Cerebellar nuclear complex (tissue), 1 donor: ENCODE measurements around the gene TUBA4A.
"Not testable (repeated sequence)": the region's sequence is repeated elsewhere in the genome, so short reads cannot be mapped to it uniquely, and the experiment has no call there.

Experiments used
- DNase-seq, 2 experiments: peaks; one replicate each; lab custom pipeline; 2025; lab: John Stamatoyannopoulos, UW

The TUBA4A gene

GRCh38 chr2:219210886-219211362 lies 42.8 kb downstream of the TUBA4A start:
- no peak for DNase-seq

- no peak for DNase-seq
These were observed 43.4 kb downstream of the TUBA4A start for GRCh38 chr2:219210196-219210885.

GRCh38 chr2:219209236-219210195 lies 44.2 kb downstream of the TUBA4A start:
- no peak for DNase-seq

- DNase-seq: no peak
These were observed 45.6 kb downstream of the TUBA4A start for GRCh38 chr2:219207884-219208740.

- DNase-seq: no peak
These were observed 46.4 kb downstream of the TUBA4A start for GRCh38 chr2:219207134-219207883.

GRCh38 chr2:219206328-219207133 lies 47.2 kb downstream of the TUBA4A start, which contains the start of gene ZFAND2B:
Gene ZFAND2B (plus strand): TSS chr2:219206782. CDS start chr2:219206988, 206 bp downstream.
- peak; percentile 71 to 85 for DNase-seq

- DNase-seq: no peak
These were observed 47.8 kb downstream of the TUBA4A start for GRCh38 chr2:219205981-219206327.

- no peak for DNase-seq
These were observed 48.6 kb downstream of the TUBA4A start for GRCh38 chr2:219205165-219205538.

GRCh38 chr2:219204425-219205164 lies 49.1 kb downstream of the TUBA4A start:
- no peak for DNase-seq

- DNase-seq: not testable (repeated sequence)
These were observed 52.4 kb downstream of the TUBA4A start for GRCh38 chr2:219201331-219201730.

- DNase-seq: not testable (repeated sequence)
These were observed 53.0 kb downstream of the TUBA4A start for GRCh38 chr2:219200502-219201326.
